HepG2 (cell line): Measurements from ENCODE around the gene CFAP46.

Experiments
- CTCF ChIP-seq: sonication (generic); formaldehyde crosslinking; IDR thresholded peaks from 2 replicates; pipeline ENCODE4 v1.5.0; 2020; ENCODE audit warnings: mild to moderate bottlenecking, missing genetic modification reagents, moderate library complexity
- KAT7 ChIP-seq: IDR thresholded peaks from 2 replicates; pipeline ENCODE4 v1.6.1; 2018; ENCODE audit warnings: borderline replicate concordance, missing compliant biosample characterization
- MYC ChIP-seq: sonication (generic); formaldehyde crosslinking; IDR thresholded peaks from 2 replicates; pipeline ENCODE4 v1.9.0; 2021; ENCODE audit warnings: missing genetic modification reagents, borderline replicate concordance
- PITX1 ChIP-seq: sonication (generic); formaldehyde crosslinking; IDR thresholded peaks from 2 replicates; pipeline ENCODE4 v1.5.1; 2020; ENCODE audit warnings: mild to moderate bottlenecking, missing genetic modification reagents
- SKI ChIP-seq: fragments of 450-650 bp; IDR thresholded peaks from one replicate; pipeline ENCODE4 v1.6.1; 2018; ENCODE audit warnings: mild to moderate bottlenecking; ENCODE audit not compliant: partially characterized antibody
- TAF1 ChIP-seq: sonication (generic); formaldehyde crosslinking; IDR thresholded peaks from 2 replicates; pipeline ENCODE4 v1.4.0; 2020; ENCODE audit warnings: missing genetic modification reagents

GRCh38 chr10:132953428-132953827 lies 11.1 kb upstream of the CFAP46 start:
- TF ChIP-seq MYC (no peak), TAF1 (CRISPR knock-in tag) (no peak), KAT7 (CRISPR knock-in tag) (no peak), CTCF (no peak), SKI (no peak), PITX1 (CRISPR knock-in tag) (no peak)
